Stomach smooth muscle (tissue), 2 donors: Measurements from ENCODE around the gene UFC1.

ENCODE experiments used
- H3K27ac ChIP-seq: one replicate; pipeline ENCODE4 v1.7.0; 2013; ENCODE audit warnings: mild to moderate bottlenecking, low read length, inconsistent platforms
- H3K27me3 ChIP-seq, 2 donors: one replicate each; pipeline ENCODE4 v1.7.0; 2013; ENCODE audit warnings: low read length in 2 of 2; ENCODE audit not compliant: insufficient read depth in 2 of 2, control insufficient read depth in 1 of 2
- H3K36me3 ChIP-seq, 2 donors: one replicate each; pipeline ENCODE4 v1.7.0; 2013; ENCODE audit warnings: low read length in 2 of 2; ENCODE audit not compliant: control insufficient read depth in 2 of 2, insufficient read depth in 2 of 2
- H3K4me1 ChIP-seq: one replicate; pipeline ENCODE4 v1.7.0; 2013; ENCODE audit warnings: low read length; ENCODE audit not compliant: control insufficient read depth, insufficient read depth
- H3K4me3 ChIP-seq, 2 donors: one replicate each; pipeline ENCODE4 v1.7.0; 2013; ENCODE audit warnings: low read length in 2 of 2
- H3K9ac ChIP-seq, 2 donors: one replicate each; pipeline ENCODE4 v1.7.0; 2013; ENCODE audit warnings: low read length in 2 of 2, mild to moderate bottlenecking in 1 of 2
- H3K9me3 ChIP-seq, 2 donors: one replicate each; pipeline ENCODE4 v1.7.0; 2013; ENCODE audit warnings: low read length in 2 of 2; ENCODE audit not compliant: control insufficient read depth in 2 of 2
- donor health status: healthy.
- donor health status: Pancreatic carcinoma.

UFC1 gene

GRCh38 chr1:161180639-161181038, 26.9 kb downstream of the UFC1 start:
- H3K9me3 ChIP-seq, result no peaks in the 10 kb centered on the region
- peaks cover 0 to 3% of the 10 kb centered on the region in 2 donors for H3K36me3 ChIP-seq
- peaks cover 19% of the 10 kb centered on the region for H3K4me1 ChIP-seq
- no peak overlapping the region for H3K9ac ChIP-seq
- H3K4me3 ChIP-seq, result no peak overlapping the region
- no peak overlapping the region for H3K27ac ChIP-seq
- H3K27me3 ChIP-seq, result no peaks in the 10 kb centered on the region

DNA sequence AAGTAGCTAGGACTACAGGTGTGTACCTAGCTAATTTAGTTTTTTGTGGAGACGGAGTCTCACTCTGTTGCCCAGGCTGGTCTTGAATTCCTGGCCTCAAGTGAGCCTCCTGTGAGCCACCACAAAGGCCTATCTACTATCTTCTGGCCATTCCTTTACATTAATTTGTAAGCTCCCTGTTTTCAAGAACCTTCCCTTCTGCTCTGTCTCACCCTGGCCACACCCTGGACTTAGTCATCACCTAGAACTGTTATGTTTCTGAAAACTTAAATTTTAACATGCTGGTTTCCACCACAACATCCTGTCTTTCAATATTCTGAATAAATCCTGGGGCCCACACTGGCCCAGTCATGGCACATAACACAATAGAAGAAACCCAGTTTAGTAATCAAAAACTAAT, 28.4 kb downstream of the UFC1 start:
- Histone ChIP-seq H3K27me3 (no peaks in the 10 kb centered on the region), H3K9me3 (no peaks in the 10 kb centered on the region), H3K27ac (no peak overlapping the region), H3K9ac (no peak overlapping the region), H3K4me1 (peaks cover 12% of the 10 kb centered on the region), H3K4me3 (no peak overlapping the region), H3K36me3 (no peaks in the 10 kb centered on the region)

DNA sequence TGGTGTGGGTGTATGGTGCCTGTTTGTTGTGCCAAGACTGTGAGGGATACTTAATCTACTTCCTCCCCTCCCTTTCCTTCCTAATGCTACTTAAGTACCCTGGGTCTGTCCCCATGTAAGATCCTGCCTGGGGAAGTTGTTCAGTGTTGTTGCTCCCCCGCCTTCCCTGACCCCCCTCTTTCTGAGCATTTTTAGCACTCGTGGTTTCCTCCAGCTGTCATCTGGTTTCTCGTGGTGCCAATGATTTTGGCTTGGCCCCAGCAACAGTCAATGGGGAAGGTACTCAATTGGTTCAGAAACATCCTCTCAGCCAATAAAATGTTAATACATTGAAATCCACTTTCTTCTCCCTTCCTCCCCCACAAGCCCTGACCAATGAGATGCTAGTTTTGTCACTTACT, 31.5 kb downstream of the UFC1 start:
- Histone ChIP-seq H3K4me3 (no peak overlapping the region), H3K9ac (no peak overlapping the region), H3K27me3 (no peaks in the 10 kb centered on the region), H3K27ac (peak overlapping the region; percentile 55), H3K9me3 (no peaks in the 10 kb centered on the region), H3K36me3 (no peaks in the 10 kb centered on the region), H3K4me1 (peaks cover 9% of the 10 kb centered on the region)

DNA sequence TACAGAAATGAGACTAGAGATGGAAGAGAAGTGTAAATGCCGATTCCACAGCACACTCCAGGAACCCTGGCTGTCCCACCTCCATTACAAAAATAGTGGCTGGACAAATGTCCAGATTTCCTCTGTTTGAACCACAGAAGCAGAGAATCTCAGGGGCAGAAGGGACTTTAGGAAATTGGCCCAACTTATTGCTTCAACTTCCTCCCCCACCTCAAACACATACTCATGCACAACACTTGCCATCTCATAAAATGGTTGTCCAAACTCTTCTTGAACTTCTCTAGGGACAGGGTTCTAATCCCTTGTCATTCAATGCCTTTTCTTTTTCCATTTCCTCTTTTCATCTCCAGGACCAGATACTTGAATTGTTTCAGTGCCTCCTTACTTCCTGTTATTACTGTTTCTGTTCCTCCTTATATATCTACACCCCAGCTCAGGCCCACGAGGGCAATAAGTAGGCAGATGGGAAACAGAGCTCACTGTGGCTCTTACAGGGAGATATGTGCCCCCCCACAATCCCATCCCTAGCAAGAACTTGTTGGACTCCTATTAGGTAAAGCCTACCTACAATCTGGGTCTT, 32.0 kb downstream of the UFC1 start:
- H3K9me3 ChIP-seq, result no peaks in the 10 kb centered on the region
- H3K27ac ChIP-seq, result peak overlapping the region; percentile 55
- peaks cover 9% of the 10 kb centered on the region for H3K4me1 ChIP-seq
- H3K27me3 ChIP-seq, result no peaks in the 10 kb centered on the region
- no peak overlapping the region for H3K4me3 ChIP-seq
- H3K36me3 ChIP-seq, result no peaks in the 10 kb centered on the region
- no peak overlapping the region for H3K9ac ChIP-seq

- no peaks in the 10 kb centered on the region for H3K9me3 ChIP-seq
- H3K36me3 ChIP-seq, result peaks cover 0 to 6% of the 10 kb centered on the region in 2 donors
- peaks cover 12% of the 10 kb centered on the region for H3K4me1 ChIP-seq
- no peak overlapping the region for H3K4me3 ChIP-seq
- no peak overlapping the region for H3K27ac ChIP-seq
- no peak overlapping the region for H3K9ac ChIP-seq
- no peaks in the 10 kb centered on the region for H3K27me3 ChIP-seq
Observed at GRCh38 chr1:161187311-161187710, 33.5 kb downstream of the UFC1 start.

- peaks cover 21% of the 10 kb centered on the region for H3K4me1 ChIP-seq
Observed at GRCh38 chr1:161188381-161188780, 34.6 kb downstream of the UFC1 start.

GRCh38 chr1:161189036-161189435, 35.3 kb downstream of the UFC1 start:
- Histone ChIP-seq H3K36me3 (peaks cover 0 to 6% of the 10 kb centered on the region in 2 donors), H3K9me3 (no peaks in the 10 kb centered on the region), H3K4me1 (peaks cover 21% of the 10 kb centered on the region), H3K9ac (no peak overlapping the region), H3K4me3 (no peak overlapping the region), H3K27ac (no peak overlapping the region), H3K27me3 (no peaks in the 10 kb centered on the region)

More at GRCh38 chr1:161188381-161188780, 34.6 kb downstream of the UFC1 start:
- Histone ChIP-seq H3K36me3 (peaks cover 0 to 6% of the 10 kb centered on the region in 2 donors), H3K9me3 (no peaks in the 10 kb centered on the region), H3K9ac (no peak overlapping the region), H3K27me3 (no peaks in the 10 kb centered on the region), H3K4me3 (no peak overlapping the region), H3K27ac (no peak overlapping the region)

GRCh38 chr1:161190962-161191521, 37.3 kb downstream of the UFC1 start:
- H3K27ac ChIP-seq, result no peak overlapping the region
- H3K27me3 ChIP-seq, result no peaks in the 10 kb centered on the region
- no peak overlapping the region for H3K4me3 ChIP-seq
- H3K36me3 ChIP-seq, result peaks cover 0 to 17% of the 10 kb centered on the region in 2 donors
- H3K9me3 ChIP-seq, result no peaks in the 10 kb centered on the region
- H3K4me1 ChIP-seq, result peaks cover 18% of the 10 kb centered on the region
- no peak overlapping the region for H3K9ac ChIP-seq

GRCh38 chr1:161191971-161192370, 38.2 kb downstream of the UFC1 start:
- no peak overlapping the region for H3K9ac ChIP-seq
- H3K27ac ChIP-seq, result no peak overlapping the region
- no peak overlapping the region for H3K4me3 ChIP-seq
- H3K4me1 ChIP-seq, result peaks cover 24% of the 10 kb centered on the region
- peaks cover 0 to 18% of the 10 kb centered on the region in 2 donors for H3K36me3 ChIP-seq
- H3K27me3 ChIP-seq, result no peaks in the 10 kb centered on the region
- no peaks in the 10 kb centered on the region for H3K9me3 ChIP-seq

DNA sequence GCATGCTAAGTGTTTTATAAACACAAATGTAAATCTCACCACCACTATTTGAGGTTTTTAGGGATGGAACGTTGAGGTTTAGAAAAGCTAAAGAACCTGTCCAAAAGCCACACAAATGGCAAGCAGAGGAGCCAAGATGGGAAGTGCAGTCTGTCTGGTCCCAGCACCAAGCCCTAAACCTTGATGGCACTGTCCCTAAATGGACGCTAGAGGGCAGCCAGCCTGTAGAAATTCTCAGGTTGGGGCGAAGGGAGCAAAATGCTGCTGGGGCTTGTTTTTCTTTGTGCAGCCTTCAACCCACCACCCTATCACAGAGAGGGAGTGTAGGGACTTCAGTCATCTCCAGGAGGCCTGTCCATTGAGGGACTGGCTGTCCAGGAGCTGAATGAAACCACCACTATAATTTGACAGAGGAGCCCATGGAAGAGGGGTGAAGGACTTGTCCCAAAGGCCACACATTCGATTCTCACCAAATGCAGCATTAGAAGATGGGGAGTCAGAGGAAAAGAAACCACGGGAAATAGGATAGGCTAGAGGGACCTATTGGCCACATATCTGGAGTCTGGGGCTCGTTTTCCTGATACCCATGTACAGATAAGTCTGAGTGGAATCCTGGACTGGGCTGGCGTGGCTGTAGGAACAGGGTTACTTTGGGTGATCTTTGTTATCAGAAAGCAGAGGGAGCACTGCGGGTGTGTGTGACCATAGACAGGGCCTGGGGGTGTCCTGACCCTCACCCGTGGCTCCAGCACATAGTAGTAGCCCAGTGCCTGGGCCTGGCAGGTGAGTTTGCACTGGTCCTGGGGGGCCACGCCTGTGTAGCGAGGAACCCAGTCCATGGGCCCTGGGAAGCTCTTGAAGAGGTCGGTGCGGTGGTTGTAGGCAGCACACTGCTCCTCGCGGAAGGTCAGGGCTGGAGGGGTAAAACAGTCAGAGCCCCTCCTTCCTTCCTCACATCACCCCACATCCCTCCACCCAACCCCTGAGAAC, 39.0 kb downstream of the UFC1 start:
- peaks cover 28% of the 10 kb centered on the region for H3K4me1 ChIP-seq
- H3K36me3 ChIP-seq, result peaks cover 0 to 18% of the 10 kb centered on the region in 2 donors
- H3K9me3 ChIP-seq, result no peaks in the 10 kb centered on the region
- no peak overlapping the region for H3K9ac ChIP-seq
- H3K27ac ChIP-seq, result no peak overlapping the region
- H3K27me3 ChIP-seq, result no peaks in the 10 kb centered on the region
- H3K4me3 ChIP-seq, result no peak overlapping the region
